Measurements from ENCODE around the gene FSD2. TPM values are rescaled to one million over a fixed set of nuclear protein-coding genes. Genes with fewer than 3 reads are reported as not detected.

Gene FSD2
- total and polyA plus RNA-seq, 10 of the 15 experiments (the other 5 are each of a cell fraction or from before 2014, with no cell fraction given): under 0.01 to 0.39 (median 0.07) TPM; not detected in 3

- no peak for TF ChIP-seq ZBTB33 (IDR thresholded peaks at IDR 0.05)
- no peak for TF ChIP-seq RCOR1 (conservative IDR thresholded peaks at IDR 0.05; ENCODE audit: low read depth, low read length)
- TF ChIP-seq MXI1 (IDR thresholded peaks at IDR 0.05; ENCODE audit: low read depth, low read length): no peak
- TF ChIP-seq MEF2A (IDR thresholded peaks at IDR 0.05; ENCODE audit: insufficient read depth, low read depth, low read length): no peak
- no peak for TF ChIP-seq E4F1 (IDR thresholded peaks at IDR 0.05; ENCODE audit: borderline replicate concordance, partially characterized antibody)
- TF ChIP-seq ETV6 (conservative IDR thresholded peaks at IDR 0.05 in 1 of 2, IDR thresholded peaks at IDR 0.05 in 1 of 2; ENCODE audit: borderline replicate concordance in 1 of 2, low read depth in 1 of 2): no peak
Observed at GRCh38 chr15:82820128-82820527, 14.3 kb upstream of the FSD2 start (continued).

- Histone ChIP-seq H3K79me2 (ENCODE audit: control insufficient read depth, insufficient read depth, low read length) (peaks cover 33% of the 10 kb centered on the region), H3K4me1 (ENCODE audit: control insufficient read depth, insufficient read depth, low read length) (peaks cover 7% of the 10 kb centered on the region), H3K27me3 (replicated peaks in 1 of 2; ENCODE audit: control insufficient read depth in 2 of 2, insufficient read depth in 2 of 2, low read length in 1 of 2) (no peaks in the 10 kb centered on the region), H2AFZ (ENCODE audit: control insufficient read depth, low read depth, low read length) (no peak overlapping the region), H3K4me3 (no peak overlapping the region), H3K27ac (ENCODE audit: control insufficient read depth, insufficient read depth) (no peak overlapping the region), H3K36me3 (ENCODE audit: control insufficient read depth in 2 of 2, insufficient read depth in 2 of 2, low read length in 1 of 2) (peaks cover 2 to 23% of the 10 kb centered on the region in 2 experiments), H3K9me3 (replicated peaks; ENCODE audit: control insufficient read depth, insufficient read depth, low read length) (no peaks in the 10 kb centered on the region), H3K4me2 (ENCODE audit: control insufficient read depth, insufficient read depth) (peak overlapping the region; percentile 59; the same call in 1 of the 2 replicates), H4K20me1 (ENCODE audit: control insufficient read depth, insufficient read depth) (no peaks in the 10 kb centered on the region), H3K9ac (ENCODE audit: control insufficient read depth, insufficient read depth, low read length) (no peak overlapping the region)
- TF ChIP-seq MEF2A (IDR thresholded peaks at IDR 0.05; ENCODE audit: insufficient read depth, low read depth, low read length) (no peak), BMI1 (IDR thresholded peaks at IDR 0.05; ENCODE audit: borderline replicate concordance) (peak; percentile 74)
- CTCF ChIA-PET: interaction anchor here (1.1 to 2.8 kb wide), 5 partner anchors 17 to 273 kb away, joined by 3 to 10 read pairs (median 5); partner anchors contain the start of gene RPS17
- intact Hi-C loops (cut with micrococcal nuclease; ENCODE audit: unreplicated experiment) (loop anchor here (5.0 to 10.0 kb wide), 2 partner anchors 174 to 392 kb away; partner anchors contain the start of genes HDGFL3 and RAMAC), in situ Hi-C loops (cut with MboI) (no loop called here)
- 81% methylated on average over 4 of the region's 4 CpGs for WGBS (ENCODE audit: insufficient coverage, insufficient replicate concordance, low lambda C conversion rate, missing lambda C conversion rate)
- FAIRE-seq: no peak
- no peak for DNase-seq (ENCODE audit: low read depth, low spot score)
- RAD21 ChIA-PET (ENCODE audit: unreplicated experiment): interaction anchor here (3.1 kb wide), 1 partner anchor 19 kb away, joined by 19 read pairs; no protein-coding TSS in a partner anchor
- BruUV-seq (replicated peaks): no TSS peak
- POLR2A ChIA-PET: interaction anchor here (0.6 to 1.3 kb wide), 6 partner anchors 8 to 396 kb away, joined by 3 to 6 read pairs (median 4); partner anchors contain the start of gene RPS17
- SMC1A ChIA-PET (ENCODE audit: uncharacterized antibody, unreplicated experiment): interaction anchor here (0.9 to 6.3 kb wide), 5 partner anchors 17 to 254 kb away, joined by 3 to 39 read pairs (median 4); no protein-coding TSS in a partner anchor
- no peak for ATAC-seq
Observed at GRCh38 chr15:82812994-82813393, 7.1 kb upstream of the FSD2 start.

Data from GM12878 (cell line).